HUES48 (cell line): ENCODE data around the gene LRBA.
"Not testable (repeated sequence)": the region's sequence is repeated elsewhere in the genome, so short reads cannot be mapped to it uniquely, and the experiment has no call there.

ENCODE experiments used
- H3K27ac ChIP-seq: one replicate; pipeline ENCODE4 v1.7.0; 2013; ENCODE audit warnings: low read depth, low read length, inconsistent platforms
- H3K27me3 ChIP-seq: 2 replicates; pipeline ENCODE4 v1.6.1; 2013; ENCODE audit warnings: mild to moderate bottlenecking, low read length; ENCODE audit not compliant: control insufficient read depth, insufficient read depth
- H3K36me3 ChIP-seq: 2 replicates; pipeline ENCODE4 v1.6.1; 2013; ENCODE audit warnings: low read length; ENCODE audit not compliant: control insufficient read depth, insufficient read depth
- H3K4me1 ChIP-seq: 2 replicates; pipeline ENCODE4 v1.6.1; 2013; ENCODE audit warnings: mild to moderate bottlenecking, low read length; ENCODE audit not compliant: control insufficient read depth, insufficient read depth
- H3K4me3 ChIP-seq: 2 replicates; pipeline ENCODE4 v1.5.1; 2013; ENCODE audit warnings: mild to moderate bottlenecking, low read depth, low read length
- H3K9ac ChIP-seq: 2 replicates; pipeline ENCODE4 v1.6.1; 2013; ENCODE audit warnings: mild to moderate bottlenecking, low read depth, low read length, moderate library complexity
- H3K9me3 ChIP-seq: 2 replicates; pipeline ENCODE4 v1.6.1; 2013; ENCODE audit warnings: low read length; ENCODE audit not compliant: control insufficient read depth, insufficient read depth

Gene LRBA

DNA sequence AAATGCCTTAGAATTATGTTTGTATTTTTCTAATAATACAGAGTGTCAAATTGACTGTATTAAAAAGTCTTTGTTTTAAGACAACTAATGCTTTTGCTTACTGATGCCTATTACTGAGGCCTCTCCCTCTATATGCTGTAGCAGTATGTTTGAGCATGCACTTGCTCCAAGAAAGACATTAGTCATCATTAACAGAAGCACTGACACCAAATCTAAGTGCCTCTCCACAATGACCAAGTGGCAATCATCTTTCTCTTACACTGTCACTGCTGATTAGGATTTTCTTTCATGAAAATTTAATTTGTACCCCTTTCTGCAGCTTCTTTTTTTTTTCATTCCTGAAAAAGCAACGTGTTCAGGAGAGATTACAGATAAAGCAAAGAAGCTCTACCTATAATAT, 444.2 kb downstream of the LRBA start:
- Histone ChIP-seq H3K36me3 (no peaks in the 10 kb centered on the region), H3K4me3 (no peak overlapping the region), H3K9me3 (no peaks in the 10 kb centered on the region), H3K27ac (no peak overlapping the region), H3K27me3 (no peaks in the 10 kb centered on the region), H3K4me1 (no peaks in the 10 kb centered on the region), H3K9ac (no peak overlapping the region)

DNA sequence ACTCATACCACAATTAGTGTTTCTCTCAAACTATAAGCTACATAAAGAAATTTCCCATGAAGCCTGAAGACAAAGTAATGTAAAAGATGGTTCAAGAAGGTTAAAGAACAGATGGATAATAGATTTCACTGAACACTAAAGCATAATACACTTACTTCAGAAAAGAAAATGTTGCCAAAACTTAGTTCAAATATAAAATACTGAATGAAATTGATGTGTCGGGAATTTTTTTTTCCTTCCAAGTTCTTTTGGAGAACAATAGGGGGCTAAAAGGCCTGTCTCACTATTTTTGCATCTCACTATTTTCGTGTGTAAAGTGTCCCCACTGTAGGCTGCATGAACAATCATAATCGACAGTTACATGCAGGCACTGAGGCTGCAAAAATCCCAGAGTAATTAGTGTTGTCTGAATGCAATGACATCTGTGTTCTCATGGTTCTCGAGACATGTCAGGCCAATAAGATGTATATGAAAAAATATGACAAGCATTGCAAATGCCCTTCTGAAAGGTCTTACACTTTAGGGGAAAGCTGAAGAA, 445.0 kb downstream of the LRBA start:
- H3K4me3 ChIP-seq: no peak overlapping the region
- H3K4me1 ChIP-seq: no peaks in the 10 kb centered on the region
- no peaks in the 10 kb centered on the region for H3K27me3 ChIP-seq
- H3K9me3 ChIP-seq: no peaks in the 10 kb centered on the region
- no peak overlapping the region for H3K27ac ChIP-seq
- H3K9ac ChIP-seq: no peak overlapping the region
- H3K36me3 ChIP-seq: no peaks in the 10 kb centered on the region

DNA sequence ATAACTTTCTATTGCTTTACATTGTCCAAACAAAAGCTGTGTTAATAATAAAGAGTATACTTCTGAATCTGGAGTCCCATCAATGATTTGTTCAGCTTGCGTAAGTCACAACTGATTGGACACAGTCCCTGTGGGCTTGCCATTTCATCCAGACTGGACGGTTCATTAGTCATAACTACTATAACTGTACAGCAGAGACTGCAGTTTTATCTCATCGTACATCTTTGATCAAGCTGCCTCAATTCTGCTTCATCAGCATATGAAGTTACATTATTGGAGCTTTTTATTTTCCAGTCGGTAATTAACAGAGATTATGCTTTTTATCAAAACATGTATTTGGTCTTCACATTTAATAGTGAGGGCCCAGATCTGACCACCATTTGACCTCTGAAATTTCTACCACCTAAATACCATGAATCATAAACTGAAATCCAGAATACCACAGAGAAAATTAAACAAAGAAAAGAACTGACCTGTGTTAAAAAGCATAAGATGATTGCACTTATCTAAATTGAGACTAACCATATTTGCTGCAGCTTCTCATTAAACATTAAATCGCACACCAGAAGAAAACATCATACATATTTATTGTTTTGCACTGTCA, 445.6 kb downstream of the LRBA start:
- no peaks in the 10 kb centered on the region for H3K36me3 ChIP-seq
- H3K27me3 ChIP-seq: no peaks in the 10 kb centered on the region
- H3K27ac ChIP-seq: no peak overlapping the region
- no peaks in the 10 kb centered on the region for H3K9me3 ChIP-seq
- no peak overlapping the region for H3K9ac ChIP-seq
- no peaks in the 10 kb centered on the region for H3K4me1 ChIP-seq
- H3K4me3 ChIP-seq: no peak overlapping the region

DNA sequence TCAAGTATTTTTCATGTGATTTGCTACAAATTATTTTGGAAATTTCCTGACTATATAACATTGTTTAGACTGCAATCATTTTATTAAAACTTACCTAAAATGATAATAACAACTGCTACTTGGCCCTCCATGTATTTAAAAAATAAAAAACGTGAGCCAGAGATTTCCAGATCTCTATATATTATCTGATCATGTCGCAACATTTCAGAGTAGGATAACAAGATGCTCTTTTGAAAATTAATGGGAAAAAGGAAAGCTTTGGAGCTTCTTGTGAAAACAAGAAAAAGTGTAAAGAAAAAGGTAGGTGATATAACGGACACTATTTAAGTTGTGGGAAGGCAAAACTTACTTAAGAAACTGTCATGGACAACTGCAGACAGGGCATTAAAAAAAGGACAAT, 448.0 kb downstream of the LRBA start:
- Histone ChIP-seq H3K4me3 (no peak overlapping the region), H3K9me3 (no peaks in the 10 kb centered on the region), H3K4me1 (no peaks in the 10 kb centered on the region), H3K27me3 (no peaks in the 10 kb centered on the region), H3K36me3 (no peaks in the 10 kb centered on the region), H3K9ac (no peak overlapping the region), H3K27ac (no peak overlapping the region)

DNA sequence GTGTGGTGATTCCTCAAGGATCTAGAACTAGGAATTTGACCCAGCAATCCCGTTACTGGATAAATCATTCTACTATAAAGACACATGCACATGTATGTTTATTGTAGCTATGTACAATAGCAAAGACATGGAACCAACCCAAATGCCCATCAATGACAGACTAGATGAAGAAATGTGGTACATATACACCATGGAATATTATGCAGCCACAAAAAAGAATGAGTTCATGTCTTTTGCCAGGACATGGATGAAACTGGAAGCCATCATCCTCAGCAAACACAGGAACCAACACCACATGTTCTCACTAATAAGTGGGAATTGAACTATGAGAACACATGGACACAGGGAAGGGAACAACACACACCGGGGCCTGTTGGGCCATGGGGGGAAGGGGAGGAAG, 450.1 kb downstream of the LRBA start:
- H3K9ac ChIP-seq, H3K27ac ChIP-seq, H3K4me1 ChIP-seq, H3K9me3 ChIP-seq, H3K4me3 ChIP-seq, H3K27me3 ChIP-seq, H3K36me3 ChIP-seq: not testable (repeated sequence)

DNA sequence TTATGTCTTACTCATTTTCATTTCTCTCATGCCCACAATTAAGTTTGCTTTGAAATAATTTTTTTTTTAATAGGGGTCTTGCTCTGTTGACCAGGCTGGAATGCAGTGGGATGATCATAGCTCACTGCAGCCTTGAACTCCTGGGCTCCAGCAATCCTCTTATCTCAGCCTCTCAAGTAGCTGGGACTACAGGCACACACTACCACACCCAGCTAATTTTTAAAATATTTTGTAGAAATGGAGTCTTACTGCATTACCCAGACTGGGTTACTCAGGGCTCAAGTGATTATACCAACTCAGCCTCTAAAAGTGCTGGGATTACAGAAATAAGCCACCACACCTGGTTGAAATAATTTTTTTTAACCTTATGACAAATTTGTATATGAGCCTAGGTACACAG, 452.3 kb downstream of the LRBA start:
- Histone ChIP-seq H3K9me3 (no peaks in the 10 kb centered on the region), H3K4me3 (no peak overlapping the region), H3K36me3 (no peaks in the 10 kb centered on the region), H3K27me3 (no peaks in the 10 kb centered on the region), H3K4me1 (no peaks in the 10 kb centered on the region), H3K27ac (no peak overlapping the region), H3K9ac (no peak overlapping the region)

DNA sequence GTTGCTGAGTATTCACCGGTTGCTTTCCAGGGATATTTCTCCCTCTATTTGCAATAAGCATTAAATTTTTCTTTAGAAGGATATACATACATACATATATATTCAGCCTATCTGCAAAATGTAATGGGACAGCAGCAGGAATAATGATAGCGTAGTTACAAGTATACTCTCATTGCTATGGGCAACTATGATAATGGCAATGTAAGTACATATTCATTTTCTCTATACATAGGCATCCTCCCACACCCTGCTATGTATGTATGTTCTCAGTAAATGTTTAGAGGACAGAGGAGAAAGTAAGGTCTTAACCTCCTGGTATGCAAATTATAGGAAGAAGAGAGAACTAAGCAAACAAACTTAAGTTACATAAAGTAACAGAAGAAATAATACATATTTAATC, 452.8 kb downstream of the LRBA start:
- H3K4me1 ChIP-seq: no peaks in the 10 kb centered on the region
- no peaks in the 10 kb centered on the region for H3K36me3 ChIP-seq
- no peaks in the 10 kb centered on the region for H3K27me3 ChIP-seq
- H3K9me3 ChIP-seq: no peaks in the 10 kb centered on the region
- H3K27ac ChIP-seq: no peak overlapping the region
- no peak overlapping the region for H3K4me3 ChIP-seq
- no peak overlapping the region for H3K9ac ChIP-seq

DNA sequence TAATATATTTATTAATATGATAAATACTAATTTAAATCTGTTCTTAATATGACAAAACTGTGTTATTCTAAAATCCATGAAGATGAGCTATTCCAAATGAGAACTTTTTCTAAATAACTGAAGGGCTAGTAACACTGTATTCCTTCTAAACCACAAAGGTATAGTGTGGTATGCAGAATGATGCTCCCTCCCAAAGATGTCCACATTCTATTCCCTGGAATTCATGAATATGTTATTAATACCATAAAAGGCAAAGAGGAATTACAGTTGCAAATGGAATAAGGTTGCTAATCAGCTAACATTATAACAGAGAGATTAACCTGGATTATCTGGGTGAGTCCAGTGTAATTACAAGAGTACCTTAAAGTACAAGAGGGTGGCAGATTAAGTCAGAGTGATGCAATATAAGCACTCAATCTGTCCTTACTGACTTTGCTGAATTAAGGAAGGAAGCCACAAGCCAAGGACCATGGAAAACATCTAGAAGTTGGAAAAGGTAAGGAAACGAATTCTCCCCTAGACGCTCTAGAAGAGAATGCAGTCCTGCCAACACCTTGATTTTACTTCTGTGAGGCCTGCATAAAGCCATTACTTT, 453.8 kb downstream of the LRBA start:
- Histone ChIP-seq H3K27ac (no peak overlapping the region), H3K9ac (no peak overlapping the region), H3K4me1 (no peaks in the 10 kb centered on the region), H3K9me3 (no peaks in the 10 kb centered on the region), H3K36me3 (no peaks in the 10 kb centered on the region), H3K27me3 (no peaks in the 10 kb centered on the region), H3K4me3 (no peak overlapping the region)

DNA sequence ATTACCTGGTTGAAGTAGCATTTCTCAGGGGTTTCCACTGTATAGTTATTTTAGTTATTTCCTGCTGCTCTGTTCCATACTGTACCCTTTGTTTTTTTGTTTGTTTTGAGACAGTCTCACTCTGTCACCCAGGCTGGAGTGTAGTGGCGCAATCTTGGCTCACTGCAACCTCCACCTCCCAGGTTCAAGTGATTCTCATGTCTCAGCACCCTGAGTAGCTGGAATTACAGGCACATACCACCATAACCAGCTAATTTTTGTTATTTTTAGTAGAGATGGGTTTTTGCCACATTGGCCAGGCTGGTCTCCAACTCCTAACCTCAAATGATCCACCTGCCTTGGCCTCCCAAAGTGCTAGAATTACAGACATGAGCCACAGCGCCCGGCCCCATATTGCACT, 457.3 kb downstream of the LRBA start:
- H3K9ac ChIP-seq, H3K27me3 ChIP-seq, H3K9me3 ChIP-seq, H3K4me1 ChIP-seq, H3K27ac ChIP-seq, H3K36me3 ChIP-seq, H3K4me3 ChIP-seq: not testable (repeated sequence)

DNA sequence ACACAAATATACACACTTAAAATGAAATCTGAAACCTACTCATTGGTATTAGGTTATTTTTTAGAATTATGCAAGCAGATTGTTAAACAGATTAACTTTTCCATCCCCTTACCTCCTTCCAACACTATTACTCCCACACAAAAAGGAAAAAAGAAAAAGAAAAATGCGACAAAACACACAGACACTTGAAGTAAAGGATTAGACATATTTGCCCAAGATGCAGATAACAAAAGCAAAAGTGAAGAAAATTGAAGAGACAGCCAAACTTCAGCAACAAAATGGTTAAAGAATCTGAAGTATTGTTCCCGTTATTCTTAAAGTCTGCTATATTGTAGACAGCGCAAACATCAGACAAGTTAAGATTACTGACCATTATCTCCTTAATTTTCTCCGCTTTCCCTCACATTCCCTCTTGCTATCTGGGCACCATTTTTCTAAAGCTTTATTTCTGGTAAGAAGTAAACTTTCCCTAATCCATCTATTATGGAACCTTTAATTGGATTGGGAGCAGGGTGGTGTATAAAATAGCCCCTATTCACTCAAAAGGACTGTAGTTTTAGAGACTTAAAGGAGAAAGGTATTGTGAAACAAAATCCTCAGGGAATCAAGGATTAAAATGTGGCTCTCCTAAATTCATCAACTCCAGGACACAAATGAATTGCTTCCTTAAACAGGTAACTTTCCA, 467.8 kb downstream of the LRBA start:
- Histone ChIP-seq H3K27me3 (no peaks in the 10 kb centered on the region), H3K9ac (no peak overlapping the region), H3K27ac (no peak overlapping the region), H3K4me1 (peaks cover 14% of the 10 kb centered on the region), H3K9me3 (no peaks in the 10 kb centered on the region), H3K4me3 (no peak overlapping the region), H3K36me3 (no peaks in the 10 kb centered on the region)

DNA sequence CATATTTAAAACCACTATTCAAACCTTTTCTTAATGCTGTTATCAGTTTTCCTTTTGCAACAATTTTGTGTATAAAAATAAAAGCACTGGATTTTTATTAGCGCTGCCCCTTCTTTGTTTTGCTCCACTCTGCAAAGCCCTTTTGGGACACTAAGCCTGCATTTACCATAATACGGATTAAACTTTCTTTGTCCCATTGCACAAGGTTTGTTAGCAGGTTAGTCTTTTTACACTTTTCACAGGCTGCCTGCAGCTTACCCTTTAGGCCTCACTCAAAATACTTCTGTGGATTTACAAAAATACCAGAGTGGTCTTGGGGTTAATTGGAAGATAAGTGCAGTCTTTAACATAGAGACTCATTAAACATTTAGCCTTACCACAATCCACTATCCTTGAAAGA, 468.8 kb downstream of the LRBA start:
- no peaks in the 10 kb centered on the region for H3K36me3 ChIP-seq
- H3K4me1 ChIP-seq: peaks cover 24% of the 10 kb centered on the region
- no peak overlapping the region for H3K9ac ChIP-seq
- no peak overlapping the region for H3K4me3 ChIP-seq
- H3K9me3 ChIP-seq: no peaks in the 10 kb centered on the region
- no peaks in the 10 kb centered on the region for H3K27me3 ChIP-seq
- H3K27ac ChIP-seq: peak overlapping the region; percentile 8
